GM23248 (cell line): ENCODE measurements around the gene NKAIN1.

Experiments
- EZH2 ChIP-seq: fragments of 200-600 bp; sonication (generic); IDR thresholded peaks from 2 replicates; pipeline ENCODE4 v1.6.1; 2018; ENCODE audit warnings: antibody characterized with exemption, mild to moderate bottlenecking; ENCODE audit not compliant: insufficient read depth, poor library complexity, severe bottlenecking
- EZH2phosphoT487 ChIP-seq: fragments of 200-600 bp; sonication (generic); IDR thresholded peaks from 2 replicates; pipeline ENCODE4 v1.6.1; 2018; ENCODE audit warnings: antibody characterized with exemption, moderate library complexity, mild to moderate bottlenecking, low read depth; ENCODE audit not compliant: insufficient read depth

DNA sequence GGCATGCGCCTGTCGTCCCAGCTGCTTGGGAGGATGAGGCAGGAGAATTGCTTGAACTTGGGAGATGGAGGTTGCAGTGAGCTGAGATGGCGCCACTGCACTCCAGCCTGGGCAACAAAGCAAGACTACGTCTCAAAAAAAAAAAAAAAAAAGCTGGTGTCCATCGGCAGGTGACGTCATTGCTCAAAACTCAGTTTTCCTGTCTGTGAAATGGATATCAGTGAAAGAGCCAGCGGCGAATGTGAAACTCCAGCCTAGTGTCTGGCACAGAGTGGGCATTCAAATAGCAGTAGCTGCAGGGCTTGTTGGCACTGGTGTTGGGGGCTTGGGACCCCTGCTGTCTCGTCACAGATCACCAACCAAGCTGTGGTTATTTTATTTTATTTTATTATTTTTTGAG is 75.8 kb downstream of the NKAIN1 start:
- no peak for TF ChIP-seq EZH2
- TF ChIP-seq EZH2phosphoT487 = no peak
